ENCODE data around the gene MPEG1. TPM values are rescaled to one million over a fixed set of nuclear protein-coding genes. Genes with fewer than 3 reads are reported as not detected.

MPEG1 gene
- polyA plus RNA-seq, 1 donor, result 40.7 TPM

DNA sequence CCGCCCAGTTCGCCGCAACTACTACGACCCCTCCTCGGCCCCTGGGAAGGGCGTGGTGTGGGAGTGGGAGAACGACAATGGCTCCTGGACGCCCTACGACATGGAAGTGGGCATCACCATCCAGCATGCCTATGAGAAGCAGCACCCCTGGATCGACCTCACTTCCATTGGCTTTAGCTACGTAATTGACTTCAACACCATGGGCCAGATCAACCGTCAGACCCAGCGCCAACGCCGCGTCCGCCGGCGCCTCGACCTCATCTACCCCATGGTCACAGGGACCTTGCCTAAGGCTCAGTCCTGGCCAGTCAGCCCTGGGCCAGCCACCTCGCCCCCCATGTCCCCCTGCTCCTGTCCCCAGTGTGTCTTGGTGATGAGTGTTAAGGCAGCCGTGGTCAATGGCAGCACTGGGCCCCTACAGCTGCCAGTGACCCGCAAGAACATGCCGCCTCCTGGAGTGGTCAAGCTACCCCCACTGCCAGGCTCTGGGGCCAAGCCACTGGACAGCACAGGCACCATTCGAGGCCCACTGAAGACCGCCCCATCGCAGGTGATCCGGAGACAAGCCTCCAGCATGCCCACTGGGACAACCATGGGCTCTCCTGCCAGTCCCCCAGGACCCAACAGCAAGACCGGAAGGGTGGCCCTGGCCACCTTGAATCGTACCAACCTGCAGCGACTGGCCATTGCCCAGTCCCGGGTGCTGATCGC is 30.8 kb downstream of the MPEG1 start:
- H3K4me1 ChIP-seq (ENCODE audit: control insufficient read depth, insufficient read depth, low read length), result peaks cover 53% of the 10 kb centered on the region

GRCh38 chr11:59180907-59181306 is 31.8 kb downstream of the MPEG1 start:
- Histone ChIP-seq H3K27ac (ENCODE audit: low read length) (no peak overlapping the region), H3K36me3 (ENCODE audit: control insufficient read depth, insufficient read depth, low read length) (peaks cover 56% of the 10 kb centered on the region), H3K4me1 (ENCODE audit: control insufficient read depth, insufficient read depth, low read length) (peaks cover 54% of the 10 kb centered on the region), H3K9me3 (ENCODE audit: control insufficient read depth, low read depth, low read length) (peaks cover 5% of the 10 kb centered on the region), H3K4me3 (ENCODE audit: low read length) (no peak overlapping the region), H3K27me3 (ENCODE audit: control insufficient read depth, insufficient read depth, low read length) (no peaks in the 10 kb centered on the region)
- no CpG with 5 or more reads among the region's 2 CpGs for WGBS (ENCODE audit: insufficient coverage, low lambda C conversion rate)
- DNase-seq, result no peak

More for the DNA sequence above, 30.8 kb downstream of the MPEG1 start:
- WGBS (ENCODE audit: insufficient coverage, low lambda C conversion rate), result no CpG with 5 or more reads among the region's 33 CpGs
- Histone ChIP-seq H3K36me3 (ENCODE audit: control insufficient read depth, insufficient read depth, low read length) (peaks cover 58% of the 10 kb centered on the region), H3K27me3 (ENCODE audit: control insufficient read depth, insufficient read depth, low read length) (no peaks in the 10 kb centered on the region), H3K4me3 (ENCODE audit: low read length) (no peak overlapping the region), H3K27ac (ENCODE audit: low read length) (peak overlapping the region; percentile 17), H3K9me3 (ENCODE audit: control insufficient read depth, low read depth, low read length) (peaks cover 5% of the 10 kb centered on the region)
- DNase-seq, result no peak

DNA sequence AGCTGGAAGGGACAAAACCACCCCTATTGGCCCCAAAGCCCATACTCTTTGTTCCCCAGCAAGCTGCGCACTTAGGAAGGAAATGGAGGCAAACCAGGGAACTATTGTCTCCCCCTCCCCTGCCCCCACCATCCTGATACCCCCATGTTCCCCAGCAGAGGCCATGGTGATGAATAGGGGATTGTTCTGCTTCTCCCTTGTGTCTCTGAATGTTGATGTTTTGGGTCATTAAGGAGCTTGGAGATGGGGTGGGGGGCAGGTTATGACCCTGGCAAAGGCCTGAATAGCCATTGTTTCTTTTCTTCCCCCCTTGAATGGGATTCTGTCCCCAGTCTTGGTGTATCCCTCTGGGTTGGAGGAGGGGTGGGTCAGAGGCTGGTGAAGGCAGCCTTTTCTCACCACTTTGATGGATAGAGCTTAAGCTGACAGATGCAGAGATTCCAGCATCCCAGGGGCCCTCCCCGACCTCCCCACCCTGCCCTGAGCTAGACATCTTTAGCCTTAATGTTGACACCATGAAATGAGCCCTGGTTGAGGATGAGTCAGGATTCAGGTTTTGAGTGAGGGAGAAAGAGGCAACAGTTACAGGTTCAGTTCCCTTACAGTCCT is 32.5 kb downstream of the MPEG1 start:
- DNase-seq, result no peak
- Histone ChIP-seq H3K4me1 (ENCODE audit: control insufficient read depth, insufficient read depth, low read length) (peaks cover 54% of the 10 kb centered on the region), H3K36me3 (ENCODE audit: control insufficient read depth, insufficient read depth, low read length) (peaks cover 57% of the 10 kb centered on the region), H3K4me3 (ENCODE audit: low read length) (no peak overlapping the region), H3K27ac (ENCODE audit: low read length) (no peak overlapping the region), H3K9me3 (ENCODE audit: control insufficient read depth, low read depth, low read length) (peaks cover 5% of the 10 kb centered on the region), H3K27me3 (ENCODE audit: control insufficient read depth, insufficient read depth, low read length) (no peaks in the 10 kb centered on the region)
- no CpG with 5 or more reads among the region's 2 CpGs for WGBS (ENCODE audit: insufficient coverage, low lambda C conversion rate)

GRCh38 chr11:59179121-59179520 is 33.6 kb downstream of the MPEG1 start:
- no peak for DNase-seq
- Histone ChIP-seq H3K36me3 (ENCODE audit: control insufficient read depth, insufficient read depth, low read length) (peaks cover 53% of the 10 kb centered on the region), H3K4me3 (ENCODE audit: low read length) (no peak overlapping the region), H3K9me3 (ENCODE audit: control insufficient read depth, low read depth, low read length) (peaks cover 5% of the 10 kb centered on the region), H3K27ac (ENCODE audit: low read length) (no peak overlapping the region), H3K4me1 (ENCODE audit: control insufficient read depth, insufficient read depth, low read length) (peaks cover 50% of the 10 kb centered on the region), H3K27me3 (ENCODE audit: control insufficient read depth, insufficient read depth, low read length) (no peaks in the 10 kb centered on the region)
- WGBS (ENCODE audit: insufficient coverage, low lambda C conversion rate), result no CpG with 5 or more reads among the region's 2 CpGs

- DNase-seq, result no peak
- peaks cover 5% of the 10 kb centered on the region for H3K9me3 ChIP-seq (ENCODE audit: control insufficient read depth, low read depth, low read length)
- H3K4me3 ChIP-seq (ENCODE audit: low read length), result no peak overlapping the region
- H3K27ac ChIP-seq (ENCODE audit: low read length), result no peak overlapping the region
- peaks cover 46% of the 10 kb centered on the region for H3K36me3 ChIP-seq (ENCODE audit: control insufficient read depth, insufficient read depth, low read length)
- no peaks in the 10 kb centered on the region for H3K27me3 ChIP-seq (ENCODE audit: control insufficient read depth, insufficient read depth, low read length)
- peaks cover 43% of the 10 kb centered on the region for H3K4me1 ChIP-seq (ENCODE audit: control insufficient read depth, insufficient read depth, low read length)
These were observed 34.3 kb downstream of the MPEG1 start for GRCh38 chr11:59178402-59178801.

DNA sequence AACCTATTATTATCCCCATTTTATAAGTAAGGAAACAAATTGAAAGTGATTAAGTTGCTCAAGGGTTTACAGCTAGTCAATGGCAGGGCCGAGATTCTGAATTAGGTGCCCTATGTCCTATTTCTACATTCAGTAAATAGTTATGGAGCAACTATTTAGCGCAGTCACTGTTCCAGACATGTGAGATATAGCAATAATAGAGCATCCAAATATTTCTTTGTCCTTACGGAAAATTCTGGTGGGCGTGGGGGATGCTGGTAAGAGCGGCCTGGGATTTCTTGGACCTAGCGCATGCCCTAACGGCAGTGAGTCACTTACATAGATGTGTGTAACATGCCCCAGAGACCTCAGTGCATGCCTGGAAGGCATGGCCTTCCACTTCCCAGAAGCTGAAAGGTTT is 36.4 kb downstream of the MPEG1 start:
- H3K36me3 ChIP-seq (ENCODE audit: control insufficient read depth, insufficient read depth, low read length), result peaks cover 25% of the 10 kb centered on the region
- peak overlapping the region; percentile 98 for H3K27ac ChIP-seq (ENCODE audit: low read length)
- WGBS (ENCODE audit: insufficient coverage, low lambda C conversion rate), result no CpG with 5 or more reads among the region's 7 CpGs
- H3K9me3 ChIP-seq (ENCODE audit: control insufficient read depth, low read depth, low read length), result peaks cover 5% of the 10 kb centered on the region
- no peaks in the 10 kb centered on the region for H3K27me3 ChIP-seq (ENCODE audit: control insufficient read depth, insufficient read depth, low read length)
- H3K4me3 ChIP-seq (ENCODE audit: low read length), result no peak overlapping the region
- DNase-seq, result peak in 1 of 2 donors; percentile 66
- H3K4me1 ChIP-seq (ENCODE audit: control insufficient read depth, insufficient read depth, low read length), result peaks cover 28% of the 10 kb centered on the region

DNA sequence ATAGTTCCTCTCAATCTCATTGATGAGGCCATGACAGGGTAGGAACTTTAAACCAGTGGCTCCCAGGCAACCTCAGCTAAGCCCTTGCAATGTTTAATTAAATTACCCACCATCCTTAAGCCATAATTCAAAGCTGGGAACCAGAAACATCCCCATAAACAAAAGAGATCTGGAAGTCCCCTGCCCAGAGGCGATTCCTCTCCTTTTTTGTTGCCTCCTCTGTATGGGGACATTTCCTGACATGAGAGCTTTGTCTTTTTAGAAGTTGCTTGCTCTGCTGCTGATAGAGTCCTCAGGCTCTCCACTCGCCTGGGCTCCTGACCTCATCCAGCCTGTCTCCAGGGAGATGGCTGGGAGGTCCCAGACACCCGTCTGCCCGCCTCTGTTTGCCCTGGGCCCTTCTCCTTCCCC is 37.6 kb downstream of the MPEG1 start:
- Histone ChIP-seq H3K4me3 (ENCODE audit: low read length) (peak overlapping the region; percentile 1), H3K9me3 (ENCODE audit: control insufficient read depth, low read depth, low read length) (peaks cover 5% of the 10 kb centered on the region)

GRCh38 chr11:59174664-59175033 is 38.1 kb downstream of the MPEG1 start:
- no peaks in the 10 kb centered on the region for H3K27me3 ChIP-seq (ENCODE audit: control insufficient read depth, insufficient read depth, low read length)
- peaks cover 22% of the 10 kb centered on the region for H3K36me3 ChIP-seq (ENCODE audit: control insufficient read depth, insufficient read depth, low read length)
- peak overlapping the region; percentile 22 for H3K4me3 ChIP-seq (ENCODE audit: low read length)
- H3K27ac ChIP-seq (ENCODE audit: low read length), result peak overlapping the region; percentile 98
- peaks cover 3% of the 10 kb centered on the region for H3K9me3 ChIP-seq (ENCODE audit: control insufficient read depth, low read depth, low read length)
- DNase-seq, result peak; percentile 80 to 92
- peaks cover 28% of the 10 kb centered on the region for H3K4me1 ChIP-seq (ENCODE audit: control insufficient read depth, insufficient read depth, low read length)
- WGBS (ENCODE audit: insufficient coverage, low lambda C conversion rate), result no CpG with 5 or more reads among the region's 7 CpGs

More for the DNA sequence above, 37.6 kb downstream of the MPEG1 start:
- peak overlapping the region; percentile 98 for H3K27ac ChIP-seq (ENCODE audit: low read length)
- H3K27me3 ChIP-seq (ENCODE audit: control insufficient read depth, insufficient read depth, low read length), result no peaks in the 10 kb centered on the region
- WGBS (ENCODE audit: insufficient coverage, low lambda C conversion rate), result no CpG with 5 or more reads among the region's 4 CpGs
- peak in 1 of 2 donors; percentile 38 for DNase-seq
- H3K36me3 ChIP-seq (ENCODE audit: control insufficient read depth, insufficient read depth, low read length), result peaks cover 22% of the 10 kb centered on the region
- peaks cover 28% of the 10 kb centered on the region for H3K4me1 ChIP-seq (ENCODE audit: control insufficient read depth, insufficient read depth, low read length)

- WGBS (ENCODE audit: insufficient coverage, low lambda C conversion rate), result no CpG with 5 or more reads among the region's 7 CpGs
- peaks cover 19% of the 10 kb centered on the region for H3K36me3 ChIP-seq (ENCODE audit: control insufficient read depth, insufficient read depth, low read length)
- H3K4me3 ChIP-seq (ENCODE audit: low read length), result peak overlapping the region; percentile 76
- H3K4me1 ChIP-seq (ENCODE audit: control insufficient read depth, insufficient read depth, low read length), result peaks cover 28% of the 10 kb centered on the region
- DNase-seq, result peak; percentile 93 to 95
- no peaks in the 10 kb centered on the region for H3K27me3 ChIP-seq (ENCODE audit: control insufficient read depth, insufficient read depth, low read length)
- H3K9me3 ChIP-seq (ENCODE audit: control insufficient read depth, low read depth, low read length), result no peaks in the 10 kb centered on the region
- H3K27ac ChIP-seq (ENCODE audit: low read length), result peak overlapping the region; percentile 98
These were observed 38.6 kb downstream of the MPEG1 start for GRCh38 chr11:59173964-59174663.

DNA sequence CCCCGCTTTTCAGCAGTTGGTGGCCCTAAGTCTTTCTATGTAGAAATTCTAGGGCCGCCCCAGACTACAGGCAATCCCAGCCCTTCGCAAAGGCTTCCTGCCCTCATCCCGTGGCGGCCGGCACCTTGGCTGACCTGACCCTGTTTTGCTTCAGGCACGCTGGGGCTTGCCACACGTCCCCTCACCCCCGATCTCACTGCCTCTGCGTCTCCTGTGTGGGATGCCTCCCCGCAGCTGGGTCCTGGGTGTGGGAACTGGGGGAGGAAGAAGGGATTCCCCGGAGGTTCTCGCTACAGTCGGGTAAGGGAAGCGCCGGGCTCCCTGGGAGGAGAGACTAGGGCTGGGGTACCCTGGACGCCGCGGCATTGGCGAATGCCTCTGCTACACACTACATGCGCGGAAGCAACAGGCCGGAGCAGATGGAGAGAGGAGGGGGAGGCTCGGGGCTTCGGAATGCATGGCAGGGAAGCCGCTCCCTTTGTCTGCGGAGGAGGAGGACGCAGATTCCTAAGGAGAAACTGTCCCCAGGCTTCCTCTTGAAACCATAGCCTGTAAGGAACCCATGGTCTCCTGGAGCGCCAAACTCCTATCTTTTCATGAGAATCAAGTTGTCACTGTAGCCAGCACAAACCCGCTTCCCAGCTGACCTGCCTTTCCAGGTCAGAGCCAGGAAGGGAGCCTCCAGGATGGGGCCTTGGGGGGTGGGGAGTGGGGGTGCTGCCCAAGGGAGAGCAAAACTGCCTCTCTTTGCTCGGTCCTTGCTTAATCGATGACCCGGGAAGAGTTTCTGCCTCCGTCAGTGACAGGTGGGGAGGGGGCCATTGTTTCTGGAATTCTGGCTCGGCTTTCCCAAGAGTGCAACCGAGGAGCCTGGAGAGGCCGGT is 39.4 kb downstream of the MPEG1 start:
- no peaks in the 10 kb centered on the region for H3K9me3 ChIP-seq (ENCODE audit: control insufficient read depth, low read depth, low read length)
- H3K27ac ChIP-seq (ENCODE audit: low read length), result peak overlapping the region; percentile 98
- no CpG with 5 or more reads among the region's 37 CpGs for WGBS (ENCODE audit: insufficient coverage, low lambda C conversion rate)
- peak overlapping the region; percentile 76 for H3K4me3 ChIP-seq (ENCODE audit: low read length)
- DNase-seq, result peak in 1 of 2 donors; percentile 70
- no peaks in the 10 kb centered on the region for H3K27me3 ChIP-seq (ENCODE audit: control insufficient read depth, insufficient read depth, low read length)
- peaks cover 14% of the 10 kb centered on the region for H3K36me3 ChIP-seq (ENCODE audit: control insufficient read depth, insufficient read depth, low read length)
- H3K4me1 ChIP-seq (ENCODE audit: control insufficient read depth, insufficient read depth, low read length), result peaks cover 28% of the 10 kb centered on the region
